SIG-M5 (cell line): Measurements from ENCODE around the gene PCCA.

Experiments used
- DNase-seq: peaks from one replicate; lab custom pipeline; 2025; lab: John Stamatoyannopoulos, UW

PCCA gene

DNA sequence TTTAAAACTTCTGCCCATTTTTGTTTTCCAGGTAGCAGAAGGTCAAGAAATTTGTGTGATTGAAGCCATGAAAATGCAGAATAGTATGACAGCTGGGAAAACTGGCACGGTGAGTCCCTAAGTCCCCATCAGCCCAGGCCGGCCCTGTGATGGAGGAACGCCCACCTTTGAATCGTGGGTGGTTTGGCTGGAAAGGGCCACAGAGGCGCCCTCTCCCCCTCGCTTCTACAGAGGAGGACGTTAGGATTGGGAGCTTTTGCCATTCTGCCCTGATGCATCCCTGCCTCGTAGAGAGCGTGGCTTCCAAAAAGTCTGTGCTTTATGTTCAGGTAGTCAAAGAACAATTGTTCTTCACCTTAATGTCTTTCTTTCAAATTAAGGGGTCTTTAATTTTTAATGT is 438.8 kb downstream of the PCCA start:
- DNase-seq = no peak

DNA sequence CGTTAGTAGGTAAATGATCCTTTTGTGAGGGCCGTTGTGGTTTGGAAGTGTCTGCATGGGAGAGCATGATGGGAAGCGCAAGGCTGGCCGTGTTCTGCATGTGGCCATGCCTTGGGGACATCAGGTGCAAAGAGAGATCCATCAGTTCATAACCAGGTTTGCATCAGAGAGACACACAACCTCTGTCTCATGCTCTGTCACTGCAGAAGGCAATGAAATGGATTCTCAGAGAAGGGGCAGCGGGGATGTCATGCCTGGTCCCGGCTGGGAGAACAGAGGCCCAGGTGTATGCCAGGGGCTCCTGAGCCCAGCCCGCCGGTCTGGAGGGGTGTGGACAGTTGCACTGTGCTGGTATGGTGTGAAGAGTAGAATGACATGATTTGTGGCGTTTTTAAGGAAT is 439.5 kb downstream of the PCCA start:
- DNase-seq = no peak

DNA sequence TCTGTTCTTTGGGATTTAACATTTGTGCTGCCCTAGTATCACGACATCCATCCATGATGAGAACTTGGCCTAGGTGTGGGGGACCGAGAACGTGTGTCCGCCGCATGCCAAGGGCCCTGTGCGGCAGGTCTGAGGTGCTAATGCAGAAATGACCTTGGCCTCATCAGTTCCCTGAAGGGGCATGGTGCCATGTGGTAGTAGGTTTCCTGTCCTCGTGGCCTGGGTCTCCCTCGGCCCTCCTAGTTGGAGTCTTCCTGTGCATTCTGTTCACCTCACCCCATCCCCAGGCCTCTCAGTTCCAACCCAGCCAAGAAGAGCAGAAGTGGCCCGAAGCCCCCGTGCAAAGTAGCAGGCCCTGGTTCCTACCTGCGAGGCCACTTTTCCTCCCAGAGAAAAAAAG is 439.9 kb downstream of the PCCA start:
- DNase-seq = no peak

DNA sequence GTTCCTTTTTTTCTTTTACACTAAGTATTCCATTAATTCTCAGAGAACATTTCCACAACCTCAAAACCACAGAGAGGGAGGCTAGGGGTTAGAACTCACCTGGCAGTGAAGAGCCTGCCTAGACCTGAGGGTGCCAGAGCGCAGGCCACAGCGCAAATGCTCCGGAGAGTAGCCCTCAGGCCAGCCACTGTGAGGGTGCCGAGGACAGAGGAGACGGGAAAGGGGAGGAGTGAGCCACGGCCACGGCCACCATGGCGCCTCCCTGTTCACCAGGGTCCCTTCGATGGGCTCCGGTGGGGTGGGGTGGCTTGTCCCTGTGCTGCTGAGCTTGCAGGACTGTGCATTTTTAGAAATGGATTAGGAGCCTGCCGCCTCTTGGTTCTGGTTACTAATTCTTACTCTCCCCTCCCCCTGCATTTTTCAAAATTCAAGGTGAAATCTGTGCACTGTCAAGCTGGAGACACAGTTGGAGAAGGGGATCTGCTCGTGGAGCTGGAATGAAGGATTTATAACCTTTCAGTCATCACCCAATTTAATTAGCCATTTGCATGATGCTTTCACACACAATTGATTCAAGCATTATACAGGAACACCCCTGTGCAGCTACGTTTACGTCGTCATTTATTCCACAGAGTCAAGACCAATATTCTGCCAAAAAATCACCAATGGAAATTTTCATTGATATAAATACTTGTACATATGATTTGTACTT is 440.9 kb downstream of the PCCA start:
- DNase-seq = no peak

DNA sequence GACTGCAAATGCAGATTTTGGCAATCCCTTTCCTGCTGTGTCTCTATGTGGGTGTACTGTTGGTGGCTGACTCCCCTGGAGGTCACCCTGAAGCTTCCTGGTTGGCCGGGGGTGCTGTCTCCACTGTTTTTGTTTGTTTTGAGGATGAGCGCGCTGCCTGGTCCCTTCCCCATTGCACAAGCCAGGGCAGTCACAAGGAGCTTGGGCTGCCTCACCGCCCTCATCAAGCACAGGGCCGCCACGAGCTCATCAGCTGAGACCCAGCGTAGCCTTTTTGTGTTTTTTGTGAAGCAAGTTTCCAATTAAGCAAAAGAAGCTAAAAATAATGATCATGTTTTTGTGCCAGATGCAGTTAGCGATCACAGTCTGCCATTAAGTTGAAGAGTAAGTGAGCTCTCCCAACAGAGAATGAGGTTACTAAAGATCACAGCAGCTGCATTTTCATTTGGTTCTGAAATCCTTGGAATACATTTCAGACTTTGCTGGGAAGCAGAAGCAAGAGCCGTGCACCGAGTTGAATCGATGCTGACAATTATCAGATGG is 441.8 kb downstream of the PCCA start:
- no peak for DNase-seq

DNA sequence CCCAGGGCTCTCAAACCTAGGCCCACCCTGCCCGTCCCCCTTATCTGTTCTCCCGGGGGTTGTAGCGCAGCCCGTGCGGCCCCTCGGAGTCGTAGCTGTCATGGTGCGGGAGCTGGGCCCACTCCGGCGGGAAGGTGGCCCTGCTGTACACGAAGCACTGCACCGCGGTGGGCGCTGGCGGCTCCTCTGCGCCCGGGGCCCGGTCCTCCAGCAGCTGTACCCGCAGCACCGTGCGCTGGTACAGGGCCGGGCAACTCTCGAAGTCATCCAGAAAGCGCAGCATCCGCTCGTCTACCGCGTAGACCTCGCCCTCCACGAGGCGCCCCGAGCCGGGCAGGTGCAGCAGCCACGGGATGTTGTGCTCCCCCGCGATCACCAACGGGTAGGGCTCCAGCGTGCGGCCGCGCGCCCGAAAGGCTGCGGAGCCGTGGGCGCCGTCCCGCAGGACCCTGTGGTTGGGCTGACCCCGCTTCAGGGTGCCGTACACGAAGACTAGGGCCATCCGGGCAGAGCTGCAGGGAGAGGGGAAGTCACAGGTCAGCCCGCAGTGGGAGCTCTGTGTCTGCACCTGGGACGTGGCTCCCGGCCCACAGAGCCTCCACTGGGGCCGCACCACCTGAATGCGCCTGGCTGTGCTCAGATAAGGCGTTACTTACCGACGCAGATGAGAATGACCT is 443.3 kb downstream of the PCCA start:
- DNase-seq = no peak

DNA sequence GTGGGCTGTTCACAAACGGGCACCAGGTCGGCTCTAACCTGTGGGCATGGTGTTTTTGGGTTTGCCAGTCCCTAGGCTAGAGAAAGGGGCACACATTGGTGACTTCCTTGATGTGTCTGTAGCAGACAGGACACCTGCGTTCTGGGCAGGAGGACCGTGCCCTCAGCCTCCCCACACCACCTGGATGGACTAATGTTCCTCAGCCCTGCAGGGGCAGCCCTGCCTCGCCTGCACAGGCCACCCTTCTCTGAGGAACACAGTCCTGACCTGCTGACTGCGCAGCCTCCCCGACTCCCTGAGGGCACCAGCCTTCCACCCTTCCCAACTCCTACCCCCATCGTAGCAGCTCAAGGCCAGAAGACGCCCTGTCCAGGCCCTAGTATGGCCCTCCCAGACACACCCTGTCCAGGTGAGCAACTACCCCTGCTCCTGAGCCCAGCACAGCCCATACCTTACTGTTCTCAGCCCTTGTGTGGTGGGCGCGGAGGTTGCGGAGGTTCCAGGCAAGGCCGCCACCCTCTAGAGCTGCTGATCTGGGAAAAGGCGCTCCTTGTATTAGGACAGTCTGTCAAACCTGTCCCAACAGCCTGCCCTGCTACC is 444.0 kb downstream of the PCCA start:
- DNase-seq = no peak

DNA sequence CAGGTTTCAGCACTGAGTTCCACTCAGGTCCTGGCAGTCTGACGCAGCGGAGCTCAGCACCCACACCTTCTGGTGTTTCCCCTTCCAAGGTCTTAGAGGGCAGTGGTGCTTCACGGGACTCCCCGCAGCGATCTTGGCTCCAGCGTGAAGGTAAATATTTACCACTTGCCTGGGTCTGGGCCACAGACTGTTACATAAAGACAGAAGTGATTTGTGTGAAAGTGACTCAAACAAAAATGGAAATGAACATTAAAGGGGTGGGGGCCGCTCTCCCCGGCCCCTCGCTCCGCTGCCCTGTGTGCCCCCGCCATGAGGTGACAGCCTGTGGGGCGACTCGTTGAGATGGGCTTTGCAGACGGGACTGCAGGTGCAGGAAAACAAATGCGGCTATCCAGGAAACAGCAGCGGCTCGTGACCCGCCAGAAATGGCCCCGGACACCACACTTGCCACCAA is 444.7 kb downstream of the PCCA start:
- no peak for DNase-seq

DNA sequence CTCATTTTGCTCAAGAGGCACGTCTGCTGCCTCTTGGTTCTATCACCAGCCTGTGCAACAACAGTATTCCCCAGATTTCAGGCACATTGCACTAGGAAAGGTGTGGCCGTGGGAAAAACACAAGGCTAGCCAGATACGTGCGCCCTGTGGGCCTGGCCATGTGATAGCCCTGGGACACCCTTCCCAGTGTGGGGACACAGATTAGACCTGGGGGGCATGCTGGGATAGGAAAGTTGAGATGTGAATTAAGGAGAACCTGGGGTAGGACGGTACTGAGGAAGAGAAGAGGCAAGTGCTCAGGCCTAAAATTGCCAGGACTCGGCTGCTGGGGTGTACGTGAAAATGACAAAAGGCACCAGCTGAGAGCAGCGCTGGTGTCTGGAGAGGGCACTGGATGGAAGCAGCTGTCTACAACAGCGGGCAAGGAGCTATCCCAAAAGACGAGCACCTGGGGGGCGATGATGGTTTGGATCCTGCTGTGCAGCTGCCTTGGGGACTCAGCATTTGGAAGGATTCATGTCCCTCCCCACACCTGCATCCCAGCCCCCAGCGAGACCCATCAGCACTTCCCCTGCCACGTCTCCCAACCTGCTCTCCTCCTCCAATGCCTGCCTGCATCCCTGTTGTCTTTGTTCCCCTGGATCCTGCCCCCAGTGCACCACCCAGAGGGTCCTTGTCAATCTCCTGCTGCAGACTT is 445.4 kb downstream of the PCCA start:
- no peak for DNase-seq

DNA sequence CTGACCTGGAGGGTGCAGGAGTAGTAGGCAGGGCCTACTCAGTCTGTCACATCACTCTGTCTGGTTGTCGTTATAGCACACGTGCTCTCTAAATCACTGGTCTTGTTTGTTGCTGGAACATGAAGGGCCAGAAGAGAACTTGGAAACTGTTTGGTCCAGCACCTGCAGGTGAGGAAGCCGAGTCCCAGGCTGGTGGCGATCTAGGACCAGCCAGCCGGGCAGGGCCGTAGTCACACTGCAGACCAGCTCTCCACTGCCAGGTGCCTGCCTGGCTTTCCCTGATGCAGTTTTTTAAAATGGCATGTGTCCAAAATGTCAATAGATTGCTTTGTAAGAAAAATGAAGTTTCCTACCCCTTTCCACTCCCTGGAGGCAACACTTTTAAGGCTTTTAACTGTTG is 446.0 kb downstream of the PCCA start:
- DNase-seq = no peak

DNA sequence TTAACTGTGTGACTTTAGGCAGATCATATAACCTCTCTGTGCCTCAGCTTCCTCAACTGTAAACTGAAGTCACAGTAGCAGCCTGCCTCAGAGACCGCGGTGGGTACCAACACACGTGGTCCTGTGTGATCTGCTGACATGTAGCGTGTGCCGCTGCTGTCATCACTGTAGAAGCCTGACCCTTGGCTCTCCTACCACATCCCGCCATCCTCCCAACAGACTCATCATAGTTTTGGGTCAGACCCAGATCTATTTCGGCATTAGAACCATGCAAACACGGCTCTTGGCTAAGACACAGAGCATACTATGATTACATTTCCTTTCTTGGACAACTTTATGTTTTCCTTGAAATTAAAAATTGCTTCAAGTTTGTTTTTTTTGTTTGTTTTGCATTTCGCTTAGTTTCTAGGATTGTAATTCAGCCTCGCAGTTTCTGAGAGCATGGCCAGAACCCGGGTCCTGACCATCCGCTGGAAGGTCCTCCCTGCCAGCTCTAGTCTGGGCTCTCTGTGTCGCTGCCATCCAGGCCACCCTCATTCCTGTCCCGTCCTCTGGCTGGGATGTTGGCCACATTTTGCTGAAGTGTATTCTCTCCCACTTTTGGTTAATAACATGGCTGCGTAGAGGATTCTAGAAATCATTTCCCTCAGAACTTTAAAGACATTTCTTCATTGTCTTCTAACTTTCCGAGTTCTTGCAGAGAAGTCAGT is 446.7 kb downstream of the PCCA start:
- DNase-seq = no peak

DNA sequence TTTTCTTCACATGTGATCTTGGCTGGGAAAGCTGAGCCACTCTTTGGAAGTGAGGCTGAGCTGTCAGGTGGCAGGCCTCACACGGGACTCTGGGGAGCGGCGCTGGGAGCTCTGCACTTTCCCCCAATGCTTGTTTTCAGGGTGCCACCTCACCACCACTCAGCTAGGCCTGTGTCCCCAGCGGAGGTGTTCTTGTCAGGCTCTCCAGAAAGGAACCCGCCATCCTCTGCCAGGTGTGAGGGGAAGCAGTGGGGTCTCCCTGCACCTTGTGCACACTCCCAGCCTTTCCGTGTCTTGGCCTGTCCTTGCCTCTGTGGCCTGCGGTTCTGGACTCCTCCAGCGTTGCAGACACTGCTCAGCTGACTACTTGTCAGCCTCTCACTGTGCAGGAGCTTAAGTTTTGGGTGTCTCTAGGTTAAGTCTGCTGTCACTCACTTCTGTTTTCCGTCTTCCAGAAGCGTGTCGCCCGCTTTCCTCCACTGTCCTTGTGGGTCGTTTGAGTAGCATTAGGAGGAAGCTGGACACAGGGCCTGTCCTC is 447.8 kb downstream of the PCCA start:
- DNase-seq = no peak

DNA sequence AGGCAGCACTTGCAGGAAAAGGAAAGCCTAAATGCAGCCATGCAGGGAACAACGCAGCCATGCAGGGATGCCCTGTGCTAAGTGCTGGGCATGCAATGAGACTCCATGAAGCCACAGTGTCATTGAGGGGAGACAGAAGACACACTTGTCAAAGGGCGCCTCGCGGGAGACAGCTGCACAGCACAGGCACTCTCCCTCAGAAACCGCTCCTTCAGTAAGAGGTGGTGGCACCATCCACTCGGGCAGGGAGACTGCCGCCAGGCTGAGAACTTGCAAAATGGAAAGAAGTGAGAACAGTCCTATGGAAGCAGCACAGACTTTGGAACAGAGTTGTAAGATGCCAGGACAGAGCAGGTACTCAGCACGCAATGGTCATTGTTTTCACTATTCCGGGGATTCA is 448.6 kb downstream of the PCCA start:
- DNase-seq = no peak

DNA sequence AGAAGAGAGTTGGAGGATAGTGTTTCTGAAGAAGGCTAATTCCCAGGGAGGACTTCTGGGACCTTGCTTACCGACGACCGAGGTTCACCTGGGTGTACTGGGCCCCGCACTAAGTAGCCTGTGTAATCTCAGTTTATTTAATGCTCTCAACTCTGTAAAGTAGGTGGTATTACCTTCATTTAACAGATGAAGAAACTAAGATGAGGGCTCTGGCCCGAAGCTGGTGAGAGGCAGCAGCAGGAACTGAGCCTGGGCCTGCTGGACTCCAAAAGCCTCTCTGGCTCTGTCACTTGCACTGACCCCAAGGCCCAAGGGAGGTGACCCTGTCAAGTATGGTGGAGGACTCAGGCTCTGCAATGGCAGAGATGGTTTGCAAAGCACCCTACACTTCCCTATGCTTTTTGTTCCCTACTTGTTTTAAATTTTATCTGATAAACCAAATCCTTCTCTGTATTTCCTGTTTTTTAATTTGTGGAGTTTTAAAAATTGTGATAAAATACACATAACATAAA is 449.1 kb downstream of the PCCA start:
- no peak for DNase-seq

DNA sequence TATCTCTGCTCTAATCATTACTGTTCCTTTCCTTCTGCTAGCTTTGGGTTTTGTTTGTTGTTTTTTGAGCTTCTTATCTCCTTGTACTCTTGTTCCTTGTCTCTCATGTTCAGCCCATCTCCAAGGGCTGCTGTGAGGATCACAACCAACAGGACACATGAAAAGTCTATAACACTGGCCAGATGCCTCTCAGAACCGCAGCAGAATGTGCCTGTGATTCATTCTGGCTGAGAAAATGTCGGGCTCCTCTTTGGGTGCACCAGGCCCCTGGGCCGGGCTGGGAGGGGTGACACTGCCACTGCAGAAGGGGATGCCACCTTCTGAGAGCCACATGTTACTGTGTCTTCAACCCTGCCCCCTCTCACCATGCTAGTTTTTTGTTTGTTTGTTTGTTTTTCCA is 451.7 kb downstream of the PCCA start:
- DNase-seq = no peak

DNA sequence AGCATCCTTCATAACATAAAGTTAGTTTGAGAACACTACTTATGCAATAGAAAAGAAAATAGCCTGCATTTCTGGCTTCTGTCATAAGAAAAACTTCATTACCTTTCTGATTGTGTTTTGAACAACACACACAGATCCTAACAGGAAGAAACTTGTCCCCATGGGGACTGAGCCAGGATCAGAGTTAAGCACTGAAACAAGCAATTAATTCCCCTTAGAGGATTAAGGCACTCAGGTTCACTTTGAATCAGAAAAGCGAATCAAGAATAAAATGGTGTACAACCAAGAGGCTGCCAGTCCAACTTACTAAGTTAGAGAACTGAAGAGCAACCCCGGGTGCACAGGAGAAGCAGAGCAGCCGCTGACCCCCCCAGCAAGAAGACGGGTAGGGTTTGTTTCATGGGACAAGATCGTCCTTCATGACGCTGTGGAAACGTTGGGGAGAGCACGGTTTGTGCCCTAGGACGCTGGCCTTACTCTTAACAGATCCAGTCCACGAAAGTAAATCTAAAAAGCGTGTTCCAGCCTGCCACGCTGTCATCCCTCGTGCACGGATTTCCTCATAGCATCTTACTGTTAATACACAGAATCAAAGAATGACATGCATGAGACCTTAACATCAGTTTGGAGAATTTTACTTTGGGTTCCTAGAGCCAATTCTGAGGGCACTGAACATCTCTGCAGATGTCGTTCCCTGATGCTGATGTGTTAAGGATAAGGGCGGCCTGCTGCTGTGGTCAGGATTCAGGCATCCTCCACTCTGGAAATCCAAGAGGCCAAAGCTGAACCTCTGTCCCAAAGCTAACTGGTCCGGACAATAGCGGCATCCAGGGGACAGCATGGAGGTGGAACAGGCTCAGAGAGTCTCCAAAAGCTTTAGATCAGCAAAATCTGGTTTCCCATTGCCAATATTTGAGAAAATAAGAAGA is 453.3 kb downstream of the PCCA start:
- DNase-seq = no peak

DNA sequence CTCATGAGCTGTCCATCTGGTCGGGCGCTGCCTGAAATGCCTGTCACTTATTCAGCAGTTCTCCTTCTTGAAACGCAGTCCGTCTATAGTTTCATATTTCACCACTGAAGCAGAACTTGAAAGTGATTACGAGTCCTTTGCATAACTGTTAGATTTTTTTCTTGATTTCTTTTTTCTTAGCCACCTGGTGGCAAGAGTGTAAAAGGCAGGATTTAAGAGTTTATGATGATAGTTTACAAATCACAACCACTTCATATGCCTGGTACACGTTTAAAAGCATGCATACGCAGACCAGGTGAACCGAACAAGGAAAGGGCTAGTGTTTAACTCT is 453.9 kb downstream of the PCCA start:
- DNase-seq = peak; percentile 63

DNA sequence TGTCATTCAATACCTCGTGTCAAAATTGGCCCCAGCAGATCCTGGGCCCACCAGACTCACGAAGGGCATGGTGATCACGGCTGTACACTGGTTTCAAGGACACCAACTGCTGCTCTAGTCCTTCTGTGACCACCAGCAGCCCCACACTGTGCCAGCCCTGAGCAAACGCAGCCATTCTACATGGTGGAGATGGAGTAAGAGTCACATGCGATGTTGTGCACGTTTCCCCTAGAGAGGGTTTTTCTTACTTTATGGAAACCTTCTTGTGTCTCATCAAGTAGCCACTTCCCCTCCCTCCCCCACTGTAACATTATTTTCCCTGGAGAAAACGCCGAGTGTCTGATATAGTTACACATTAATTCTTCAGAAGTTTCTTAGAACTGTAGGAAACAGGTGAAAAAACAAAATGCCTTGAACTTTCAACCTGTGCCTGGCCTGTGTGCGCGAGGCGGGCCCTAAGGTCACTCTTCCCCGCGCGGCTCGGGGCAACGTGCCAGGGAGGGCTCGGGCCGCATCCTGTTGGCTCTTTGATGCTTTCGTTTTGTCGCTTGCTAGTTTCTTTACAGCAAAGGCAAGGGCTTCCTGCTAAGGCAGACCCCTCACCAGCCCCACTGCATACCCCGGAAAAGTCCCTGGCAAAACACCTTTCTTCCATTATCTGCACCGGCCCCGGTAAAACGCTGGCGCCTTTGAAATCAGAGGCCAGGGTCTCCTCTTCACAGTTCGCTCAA is 455.1 kb downstream of the PCCA start:
- no peak for DNase-seq

DNA sequence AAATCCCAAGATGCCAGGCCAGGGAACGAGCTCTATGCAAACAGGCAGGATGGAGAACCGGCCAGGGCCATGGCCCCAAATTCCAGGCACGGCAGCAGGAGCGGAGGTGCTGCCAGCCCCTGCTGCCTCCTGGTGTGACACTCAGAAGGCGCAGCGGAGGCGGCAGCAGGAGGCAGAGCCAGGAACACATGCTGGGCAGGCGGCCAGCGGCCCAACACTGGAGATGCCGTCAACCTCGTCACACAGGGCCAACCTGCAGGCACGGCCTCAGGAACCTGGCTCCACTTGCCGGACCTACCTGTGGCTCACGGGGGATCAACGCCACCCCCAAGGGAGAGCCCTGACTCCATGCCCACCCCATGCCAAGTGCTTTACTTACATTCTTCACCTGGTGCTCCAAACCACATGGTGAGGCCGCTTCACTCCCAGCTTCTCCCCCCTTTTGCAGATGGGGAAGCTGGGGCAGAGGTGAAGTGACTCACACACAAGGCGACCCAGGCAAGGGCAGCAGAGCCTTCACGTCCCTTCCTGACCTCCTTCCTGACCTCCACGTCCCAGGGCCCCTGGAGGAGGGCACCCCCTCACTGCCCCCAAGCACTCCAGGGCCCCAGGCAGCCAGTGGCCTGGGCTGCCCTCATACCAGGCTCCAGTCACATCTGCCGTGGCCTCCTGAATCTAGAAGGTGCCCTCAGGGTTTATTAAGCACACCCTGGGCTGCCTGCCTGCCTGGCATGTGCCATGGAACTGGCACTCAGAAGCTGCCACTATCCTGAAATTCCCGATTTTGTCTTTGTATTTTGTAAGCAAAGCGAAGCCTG is 456.2 kb downstream of the PCCA start:
- no peak for DNase-seq
